IPS-18a (cell line): Measurements from ENCODE around the gene CDC42SE2.
A peak's percentile ranks its signal among the peaks of the same experiment; 100 is the strongest.

Experiments used
- H3K27ac ChIP-seq: one replicate; pipeline ENCODE4 v1.5.1; 2013; ENCODE audit warnings: low read length
- H3K27me3 ChIP-seq: one replicate; pipeline ENCODE4 v1.6.1; 2013; ENCODE audit warnings: mild to moderate bottlenecking, low read length; ENCODE audit not compliant: control insufficient read depth, insufficient read depth
- H3K36me3 ChIP-seq: one replicate; pipeline ENCODE4 v1.6.1; 2013; ENCODE audit warnings: low read depth, low read length; ENCODE audit not compliant: control insufficient read depth
- H3K4me1 ChIP-seq: one replicate; pipeline ENCODE4 v1.6.1; 2013; ENCODE audit warnings: low read depth, low read length; ENCODE audit not compliant: control insufficient read depth
- H3K4me3 ChIP-seq: one replicate; pipeline ENCODE4 v1.5.1; 2013; ENCODE audit warnings: low read length
- H3K9ac ChIP-seq: one replicate; pipeline ENCODE4 v1.6.1; 2013; ENCODE audit warnings: mild to moderate bottlenecking, low read length, moderate library complexity
- H3K9me3 ChIP-seq: one replicate; pipeline ENCODE4 v1.6.1; 2013; ENCODE audit warnings: low read depth, low read length; ENCODE audit not compliant: control insufficient read depth

The CDC42SE2 gene

GRCh38 chr5:131263648-131264450, at the start of gene CDC42SE2:
CDC42SE2 (plus strand) TSS chr5:131264053; CDS start chr5:131359494, 95,441 bp downstream.
- H3K36me3 ChIP-seq, result no peaks in the 10 kb centered on the region
- H3K9me3 ChIP-seq, result no peaks in the 10 kb centered on the region
- peak within 1 kb of the TSS; percentile 79 for H3K9ac ChIP-seq
- H3K4me1 ChIP-seq, result peaks cover 13% of the 10 kb centered on the region
- H3K27me3 ChIP-seq, result no peaks in the 10 kb centered on the region
- H3K27ac ChIP-seq, result peak within 1 kb of the TSS; percentile 35
- H3K4me3 ChIP-seq, result peak within 1 kb of the TSS; percentile 89

DNA sequence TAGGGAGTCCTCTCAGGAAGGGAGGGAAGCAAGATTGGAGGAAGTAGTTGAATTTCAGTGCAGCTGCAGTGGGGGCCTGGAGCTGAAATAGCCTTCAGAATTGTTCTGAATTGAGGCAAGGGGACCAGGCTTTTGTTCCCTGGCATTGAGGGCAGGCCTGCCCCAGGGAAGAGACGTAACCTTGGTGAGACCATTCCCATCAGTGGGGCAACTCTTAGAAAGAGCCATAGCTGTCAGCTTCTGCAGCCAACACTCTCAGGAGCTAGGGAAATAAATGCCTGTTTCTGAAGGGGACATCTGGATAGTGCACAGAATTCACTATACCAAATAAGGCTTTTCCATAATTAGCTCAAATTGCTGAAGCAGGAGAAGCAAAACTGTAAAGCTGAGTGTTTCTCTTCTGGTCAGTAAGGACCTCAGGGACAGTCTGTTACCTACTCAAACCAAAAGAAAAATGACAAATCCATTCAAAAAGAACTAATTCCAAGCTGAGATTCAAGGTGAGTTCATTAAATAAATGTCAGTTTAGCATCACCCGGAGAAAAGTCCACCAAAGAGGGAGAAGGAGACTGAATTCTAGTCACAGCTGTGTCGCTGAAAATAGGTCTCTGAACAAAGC, 49.1 kb upstream of the CDC42SE2 start:
- Histone ChIP-seq H3K4me3 (no peak overlapping the region), H3K27me3 (no peaks in the 10 kb centered on the region), H3K27ac (no peak overlapping the region), H3K4me1 (no peaks in the 10 kb centered on the region), H3K9ac (no peak overlapping the region), H3K36me3 (no peaks in the 10 kb centered on the region), H3K9me3 (no peaks in the 10 kb centered on the region)

- no peaks in the 10 kb centered on the region for H3K36me3 ChIP-seq
- no peaks in the 10 kb centered on the region for H3K9me3 ChIP-seq
- no peak overlapping the region for H3K27ac ChIP-seq
- no peaks in the 10 kb centered on the region for H3K27me3 ChIP-seq
- H3K9ac ChIP-seq, result no peak overlapping the region
- no peaks in the 10 kb centered on the region for H3K4me1 ChIP-seq
- no peak overlapping the region for H3K4me3 ChIP-seq
Observed at GRCh38 chr5:131217791-131218190, 46.1 kb upstream of the CDC42SE2 start.

- Histone ChIP-seq H3K27ac (no peak overlapping the region), H3K4me1 (no peaks in the 10 kb centered on the region), H3K4me3 (no peak overlapping the region)
Observed at GRCh38 chr5:131218392-131218791, 45.5 kb upstream of the CDC42SE2 start.

GRCh38 chr5:131220566-131220965, 43.3 kb upstream of the CDC42SE2 start:
- H3K4me1 ChIP-seq, result no peaks in the 10 kb centered on the region
- no peaks in the 10 kb centered on the region for H3K9me3 ChIP-seq
- no peaks in the 10 kb centered on the region for H3K27me3 ChIP-seq
- no peaks in the 10 kb centered on the region for H3K36me3 ChIP-seq
- H3K9ac ChIP-seq, result no peak overlapping the region
- H3K27ac ChIP-seq, result no peak overlapping the region
- no peak overlapping the region for H3K4me3 ChIP-seq

More at GRCh38 chr5:131218392-131218791, 45.5 kb upstream of the CDC42SE2 start:
- no peak overlapping the region for H3K9ac ChIP-seq
- H3K36me3 ChIP-seq, result no peaks in the 10 kb centered on the region
- H3K27me3 ChIP-seq, result no peaks in the 10 kb centered on the region
- no peaks in the 10 kb centered on the region for H3K9me3 ChIP-seq

DNA sequence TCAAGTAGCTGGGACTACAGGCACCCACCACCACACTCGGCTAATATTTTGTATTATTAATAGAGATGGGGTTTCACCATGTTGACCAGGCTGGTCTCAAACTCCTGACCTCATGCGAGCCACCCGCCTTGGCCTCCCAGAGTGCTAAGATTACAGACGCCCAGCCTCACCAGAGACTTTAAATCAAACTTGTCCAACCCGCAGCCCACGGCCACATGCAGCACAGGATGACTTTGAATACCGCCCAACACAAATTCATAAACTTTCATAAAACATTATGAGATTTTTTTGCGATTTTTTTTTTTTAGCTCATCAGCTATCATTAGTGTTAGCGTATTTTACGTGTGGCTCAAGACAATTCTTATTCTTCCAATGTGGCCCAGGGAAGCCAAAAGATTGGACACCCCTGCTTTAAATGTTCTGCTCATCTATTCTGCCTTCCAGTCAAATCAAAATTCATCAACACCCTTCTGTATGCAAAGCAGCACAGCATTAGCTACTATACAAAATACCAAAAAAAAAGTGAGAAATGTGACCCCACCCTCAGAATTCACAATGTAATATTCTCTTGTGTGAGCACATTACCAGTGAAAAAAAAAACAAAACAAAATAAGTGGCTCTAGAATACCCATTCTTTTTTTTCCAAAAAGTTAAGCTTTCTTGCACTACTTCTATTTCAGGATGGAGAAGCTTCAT, 42.7 kb upstream of the CDC42SE2 start:
- H3K27ac ChIP-seq, result no peak overlapping the region
- H3K4me3 ChIP-seq, result no peak overlapping the region
- no peaks in the 10 kb centered on the region for H3K36me3 ChIP-seq
- no peak overlapping the region for H3K9ac ChIP-seq
- H3K27me3 ChIP-seq, result no peaks in the 10 kb centered on the region
- H3K9me3 ChIP-seq, result no peaks in the 10 kb centered on the region
- H3K4me1 ChIP-seq, result no peaks in the 10 kb centered on the region

- Histone ChIP-seq H3K4me3 (no peak overlapping the region), H3K27me3 (no peaks in the 10 kb centered on the region), H3K9ac (no peak overlapping the region), H3K4me1 (no peaks in the 10 kb centered on the region), H3K9me3 (no peaks in the 10 kb centered on the region), H3K36me3 (no peaks in the 10 kb centered on the region), H3K27ac (no peak overlapping the region)
Observed at GRCh38 chr5:131221888-131222287, 42.0 kb upstream of the CDC42SE2 start.

DNA sequence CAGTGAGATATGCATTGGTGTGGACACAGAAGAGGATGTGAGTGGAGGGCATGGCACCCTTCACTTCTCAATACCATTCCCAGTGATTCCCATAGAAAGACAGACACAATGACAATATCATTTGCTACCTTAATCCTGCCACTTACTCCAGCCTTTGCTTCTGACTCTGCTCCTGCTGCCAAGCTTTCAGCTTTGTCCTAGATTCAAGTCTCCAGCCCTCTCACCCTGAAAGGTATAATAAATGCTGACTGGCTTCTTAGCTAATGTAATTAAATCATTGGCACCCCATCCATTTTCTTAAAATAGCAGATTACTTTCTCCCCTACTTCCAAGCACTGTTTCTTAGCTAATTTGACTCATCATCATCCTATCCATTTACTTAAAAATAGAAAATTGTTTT, 41.1 kb upstream of the CDC42SE2 start:
- H3K4me1 ChIP-seq, result no peaks in the 10 kb centered on the region
- H3K36me3 ChIP-seq, result no peaks in the 10 kb centered on the region
- no peak overlapping the region for H3K9ac ChIP-seq
- H3K4me3 ChIP-seq, result no peak overlapping the region
- H3K27ac ChIP-seq, result no peak overlapping the region
- H3K27me3 ChIP-seq, result no peaks in the 10 kb centered on the region
- H3K9me3 ChIP-seq, result no peaks in the 10 kb centered on the region

GRCh38 chr5:131223751-131224386, 40.0 kb upstream of the CDC42SE2 start:
- no peak overlapping the region for H3K9ac ChIP-seq

DNA sequence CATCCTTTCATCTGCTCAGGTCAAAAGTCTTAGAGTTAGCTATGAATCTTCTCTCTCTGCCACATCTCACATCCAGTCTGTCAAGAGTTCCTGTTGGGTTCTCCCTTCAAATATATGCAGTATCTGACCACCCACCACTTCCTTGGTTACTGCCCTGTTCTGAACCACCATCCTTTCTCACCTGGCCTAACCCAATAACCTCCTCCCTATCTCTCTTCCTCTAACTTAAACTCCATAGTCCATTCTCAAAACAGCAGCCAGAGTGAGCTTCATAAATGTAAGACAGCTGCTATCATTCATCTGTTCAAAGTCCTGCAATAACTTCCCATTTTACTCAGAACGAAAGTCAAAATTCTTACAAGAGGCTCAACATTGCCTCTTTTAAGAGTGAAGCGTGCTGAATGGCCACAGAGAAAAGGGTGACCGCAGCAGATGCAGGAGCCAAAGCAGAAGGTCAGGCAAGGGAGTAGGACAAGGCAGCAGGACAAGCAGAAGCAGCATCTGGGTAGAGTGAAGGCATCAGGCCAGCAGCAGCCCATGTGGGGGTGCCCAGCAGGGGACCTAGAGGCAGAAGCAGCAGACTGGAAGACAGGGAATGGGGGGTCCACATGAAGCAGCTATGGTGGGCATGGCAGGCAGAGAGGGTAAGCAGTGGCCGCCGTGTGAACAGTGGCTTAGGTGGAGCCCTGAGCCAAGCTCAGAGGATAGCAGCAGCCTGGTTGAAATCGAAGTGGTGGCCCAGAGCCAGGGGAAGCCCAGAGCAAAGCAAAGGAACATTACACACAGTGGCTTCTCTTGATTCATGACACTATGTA, 39.3 kb upstream of the CDC42SE2 start:
- Histone ChIP-seq H3K36me3 (no peaks in the 10 kb centered on the region), H3K9me3 (no peaks in the 10 kb centered on the region), H3K9ac (no peak overlapping the region), H3K4me3 (no peak overlapping the region), H3K27ac (no peak overlapping the region), H3K27me3 (no peaks in the 10 kb centered on the region), H3K4me1 (no peaks in the 10 kb centered on the region)

More at GRCh38 chr5:131223751-131224386, 40.0 kb upstream of the CDC42SE2 start:
- H3K4me1 ChIP-seq, result no peaks in the 10 kb centered on the region
- no peaks in the 10 kb centered on the region for H3K9me3 ChIP-seq
- no peaks in the 10 kb centered on the region for H3K36me3 ChIP-seq
- no peaks in the 10 kb centered on the region for H3K27me3 ChIP-seq
- H3K27ac ChIP-seq, result no peak overlapping the region
- no peak overlapping the region for H3K4me3 ChIP-seq
